Activated CD8-positive, alpha-beta T cell treated with anti-CD3 and anti-CD28 coated beads, Interleukin-2, amount 10 ng/mL, durations not matched to agents 7 days and 5 days (primary cell): Measurements from ENCODE around the gene CADM2. TPM values are rescaled to one million over a fixed set of nuclear protein-coding genes. Genes with fewer than 3 reads are reported as not detected.
"Not testable (repeated sequence)": the region's sequence is repeated elsewhere in the genome, so short reads cannot be mapped to it uniquely, and the experiment has no call there.

Source experiments
- ATAC-seq: fragments of 150-1000 bp; cut with Tn5 transposase; one replicate; pipeline ENCODE4 v1.10.0; 2021; ENCODE audit warnings: moderate library complexity
- CTCF ChIA-PET: fragments of 350-600 bp; sonication (Branson Sonifier 250); formaldehyde crosslinking; loops from one replicate; lab custom pipeline; 2021; ENCODE audit warnings: antibody characterized with exemption; lab: Charles Lee
- POLR2A ChIA-PET: fragments of 350-600 bp; sonication (Branson Sonifier 250); formaldehyde crosslinking; loops from one replicate; lab custom pipeline; 2021; ENCODE audit warnings: antibody characterized with exemption; lab: Charles Lee
- DNase-seq: peaks from one replicate; pipeline ENCODE4 v3.0.0-alpha.2; 2020
- H3K27ac Mint-ChIP-seq: one replicate; pipeline ENCODE4 v1.8.0; 2021; ENCODE audit warnings: mild to moderate bottlenecking, mixed read lengths
- H3K27me3 Mint-ChIP-seq: one replicate; pipeline ENCODE4 v1.8.0; 2021; ENCODE audit warnings: low read depth, mixed read lengths
- H3K36me3 Mint-ChIP-seq: one replicate; pipeline ENCODE4 v1.8.0; 2021; ENCODE audit warnings: low read depth, mixed read lengths
- H3K4me1 Mint-ChIP-seq: one replicate; pipeline ENCODE4 v1.8.0; 2021; ENCODE audit warnings: low read depth, mixed read lengths
- H3K4me3 Mint-ChIP-seq: one replicate; pipeline ENCODE4 v1.8.0; 2021; ENCODE audit warnings: mild to moderate bottlenecking, mixed read lengths
- H3K9me3 Mint-ChIP-seq: one replicate; pipeline ENCODE4 v1.8.0; 2022; ENCODE audit warnings: mixed read lengths; ENCODE audit not compliant: insufficient read depth
- total RNA-seq, 2 experiments: library from RNA; stranded (reverse); gene quantifications; one replicate each; pipeline ENCODE4 v1.2.3, GENCODE V29; 2021

Gene CADM2
- under 1 TPM; 0.21 to 0.29 TPM for total RNA-seq

DNA sequence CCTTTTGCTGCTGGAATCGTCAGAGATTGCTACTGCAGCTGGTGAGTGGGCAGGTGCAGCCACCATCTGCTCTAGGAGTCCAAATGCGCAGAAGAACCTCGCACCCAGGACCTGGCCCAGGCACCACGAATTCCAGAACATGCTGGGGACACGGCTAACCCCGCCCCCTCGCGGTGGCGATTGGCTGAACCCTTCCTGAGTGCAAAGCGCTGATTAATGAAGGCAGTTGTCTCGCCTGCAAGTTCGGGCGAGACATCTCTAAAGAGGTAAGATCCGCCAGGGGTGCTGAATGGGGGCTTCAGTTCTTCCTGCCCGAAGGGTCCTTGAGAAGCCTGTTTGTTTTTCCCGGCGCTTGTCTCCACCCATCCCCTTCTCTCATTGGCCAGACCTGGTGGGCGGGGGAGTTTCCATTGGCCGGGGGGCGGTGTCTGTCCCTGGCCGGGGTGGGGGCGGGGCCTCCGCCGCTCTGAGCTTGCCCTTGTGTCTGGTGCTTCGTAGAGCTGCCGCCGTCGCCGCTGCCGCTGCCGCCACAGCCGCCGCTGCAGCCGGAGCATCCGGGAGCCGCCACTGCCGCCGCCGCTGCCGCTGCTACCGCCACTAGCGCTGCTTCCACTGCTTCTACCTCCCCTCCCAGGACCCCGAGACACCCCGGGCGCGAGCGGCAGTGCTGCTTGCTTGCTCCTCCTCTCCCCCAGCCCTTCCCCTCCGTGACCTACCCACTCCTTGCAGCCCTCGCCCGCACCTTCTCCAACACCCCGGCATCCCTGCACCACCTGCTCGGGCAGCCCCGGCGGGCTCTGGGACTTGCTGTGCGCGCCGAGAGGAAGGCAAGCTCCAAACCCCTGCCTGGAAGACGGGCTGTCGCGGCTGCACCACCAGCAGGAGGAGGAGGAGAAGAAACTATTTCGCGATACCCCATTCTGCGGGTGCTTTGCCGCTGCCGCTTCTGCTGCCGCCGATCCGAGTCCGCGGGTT is at the start of gene CADM2:
CADM2 (plus strand) TSS at position 495 of the 975 bp plus-strand sequence.
- Mint-ChIP-seq H3K27ac (no peak within 1 kb of the TSS), H3K36me3 (no peaks in the 10 kb centered on the region), H3K4me1 (peaks cover 11% of the 10 kb centered on the region), H3K4me3 (peak within 1 kb of the TSS; percentile 68), H3K9me3 (no peaks in the 10 kb centered on the region), H3K27me3 (peaks cover 27% of the 10 kb centered on the region)
- ChIA-PET POLR2A (no interaction called here), CTCF (no interaction called here)
- peak; percentile 78 for DNase-seq
- ATAC-seq, result peak; percentile 99

DNA sequence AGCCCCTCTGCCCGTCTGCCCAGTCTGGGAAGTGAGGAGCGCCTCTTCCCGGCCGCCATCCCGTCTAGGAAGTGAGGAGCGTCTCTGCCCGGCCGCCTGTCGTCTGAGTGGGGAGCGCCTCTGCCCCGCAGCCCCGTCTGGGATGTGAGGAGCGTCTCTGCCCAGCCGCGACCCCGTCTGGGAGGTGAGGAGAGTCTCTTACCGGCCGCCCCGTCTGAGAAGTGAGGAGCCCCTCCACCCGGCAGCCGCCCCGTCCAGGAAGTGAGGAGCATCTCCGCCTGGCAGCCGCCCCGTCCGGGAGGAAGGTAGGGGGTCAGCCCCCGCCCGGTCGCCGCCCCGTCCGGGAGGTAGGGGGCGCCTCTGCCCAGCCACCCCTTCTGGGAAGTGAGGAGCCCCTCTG is 40.2 kb upstream of the CADM2 start:
- H3K4me1 Mint-ChIP-seq, DNase-seq, ATAC-seq, H3K4me3 Mint-ChIP-seq, CTCF ChIA-PET, H3K27me3 Mint-ChIP-seq, POLR2A ChIA-PET, H3K9me3 Mint-ChIP-seq, H3K36me3 Mint-ChIP-seq, H3K27ac Mint-ChIP-seq: not testable (repeated sequence)

DNA sequence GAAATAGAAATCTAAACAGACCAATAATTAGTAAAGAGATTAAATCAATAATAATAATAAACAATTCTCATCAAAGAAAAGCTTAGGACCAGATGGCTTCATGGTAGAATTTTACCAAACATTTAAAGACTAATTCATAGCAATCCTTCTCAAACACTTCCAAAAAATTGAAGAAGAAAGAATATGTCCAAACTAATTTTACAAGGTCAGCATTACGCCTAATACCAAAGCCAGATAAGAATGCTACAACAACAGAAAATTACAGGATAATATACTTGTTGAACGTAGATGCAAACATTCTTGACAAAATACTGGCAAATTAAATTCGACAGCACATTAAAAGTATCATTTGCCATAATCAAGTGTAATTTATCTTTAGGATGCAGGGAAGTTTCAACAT is 36.1 kb upstream of the CADM2 start:
- H3K9me3 Mint-ChIP-seq, result peaks cover 3% of the 10 kb centered on the region
- ATAC-seq (no peak), DNase-seq (no peak)
- no peaks in the 10 kb centered on the region for H3K36me3 Mint-ChIP-seq
- H3K4me1 Mint-ChIP-seq, result no peaks in the 10 kb centered on the region
- ChIA-PET CTCF (no interaction called here), POLR2A (no interaction called here)
- no peaks in the 10 kb centered on the region for H3K27me3 Mint-ChIP-seq
- H3K27ac Mint-ChIP-seq, result no peak overlapping the region
- H3K4me3 Mint-ChIP-seq, result no peak overlapping the region

DNA sequence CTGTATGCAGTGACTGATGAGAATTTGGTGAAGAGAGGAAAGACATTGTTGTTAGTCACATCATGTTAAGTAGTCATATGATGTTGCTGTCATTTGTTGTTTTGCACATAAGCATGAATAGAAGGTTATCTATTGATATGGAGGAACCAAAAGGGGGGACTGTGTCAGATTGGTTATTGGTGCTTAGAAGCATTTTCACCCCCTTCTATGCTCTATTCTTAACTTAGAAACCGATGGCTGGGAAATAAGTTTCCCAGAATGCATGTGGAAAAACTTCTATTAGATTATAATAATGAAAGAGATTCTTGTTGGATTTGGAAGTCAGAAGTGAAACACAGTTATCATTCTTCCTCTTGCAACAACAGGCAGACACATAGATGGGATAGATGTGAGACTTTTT is 33.2 kb upstream of the CADM2 start:
- Mint-ChIP-seq H3K9me3 (no peaks in the 10 kb centered on the region), H3K4me1 (no peaks in the 10 kb centered on the region), H3K4me3 (no peak overlapping the region), H3K36me3 (no peaks in the 10 kb centered on the region), H3K27ac (no peak overlapping the region), H3K27me3 (no peaks in the 10 kb centered on the region)
- POLR2A ChIA-PET, result no interaction called here
- no peak for DNase-seq
- no peak for ATAC-seq
- CTCF ChIA-PET, result no interaction called here

DNA sequence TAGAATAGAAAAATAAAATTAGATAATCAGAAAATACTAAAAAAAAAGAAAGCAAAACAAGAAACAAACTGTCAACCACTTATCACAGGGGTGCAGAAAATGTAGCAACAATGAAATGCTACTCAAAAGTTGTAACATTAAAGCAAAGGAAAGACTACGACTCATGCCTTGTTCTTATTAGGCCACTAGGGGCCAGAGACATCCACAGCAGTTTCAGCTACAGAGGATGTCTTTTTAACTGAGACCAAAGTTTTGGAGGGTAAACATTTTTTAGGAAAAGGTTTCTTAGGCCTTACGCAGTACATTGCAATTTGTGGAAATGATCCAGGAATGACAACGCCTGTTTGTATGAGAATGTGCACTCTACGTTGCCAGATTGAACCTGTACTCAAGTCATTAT is 15.4 kb upstream of the CADM2 start:
- Mint-ChIP-seq H3K4me1 (no peaks in the 10 kb centered on the region), H3K27ac (no peak overlapping the region), H3K27me3 (no peaks in the 10 kb centered on the region), H3K36me3 (no peaks in the 10 kb centered on the region), H3K9me3 (peaks cover 10% of the 10 kb centered on the region), H3K4me3 (no peak overlapping the region)
- ChIA-PET POLR2A (no interaction called here), CTCF (no interaction called here)
- ATAC-seq (no peak), DNase-seq (no peak)

DNA sequence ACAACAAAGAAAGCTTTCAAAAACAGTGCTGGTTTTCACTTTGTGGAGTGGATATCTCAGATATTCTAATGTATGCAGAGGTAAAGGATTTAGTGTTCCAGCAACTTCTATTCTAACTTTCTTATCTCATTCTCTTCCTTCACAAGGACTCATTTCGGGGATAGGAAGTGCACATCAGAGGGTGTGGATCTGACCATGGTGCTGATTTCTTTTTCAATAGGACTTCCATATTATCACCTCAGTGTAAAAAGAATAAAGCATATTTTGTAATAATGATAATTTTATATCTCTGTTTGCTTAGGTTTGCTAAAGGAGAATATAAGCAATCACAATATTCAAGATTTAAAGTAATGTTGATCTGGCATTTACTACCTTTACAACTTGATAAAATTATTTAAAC is 12.5 kb upstream of the CADM2 start:
- Mint-ChIP-seq H3K27ac (no peak overlapping the region), H3K4me1 (no peaks in the 10 kb centered on the region), H3K27me3 (no peaks in the 10 kb centered on the region), H3K9me3 (peaks cover 14% of the 10 kb centered on the region), H3K36me3 (no peaks in the 10 kb centered on the region), H3K4me3 (no peak overlapping the region)
- ChIA-PET CTCF (no interaction called here), POLR2A (no interaction called here)
- no peak for DNase-seq
- no peak for ATAC-seq

DNA sequence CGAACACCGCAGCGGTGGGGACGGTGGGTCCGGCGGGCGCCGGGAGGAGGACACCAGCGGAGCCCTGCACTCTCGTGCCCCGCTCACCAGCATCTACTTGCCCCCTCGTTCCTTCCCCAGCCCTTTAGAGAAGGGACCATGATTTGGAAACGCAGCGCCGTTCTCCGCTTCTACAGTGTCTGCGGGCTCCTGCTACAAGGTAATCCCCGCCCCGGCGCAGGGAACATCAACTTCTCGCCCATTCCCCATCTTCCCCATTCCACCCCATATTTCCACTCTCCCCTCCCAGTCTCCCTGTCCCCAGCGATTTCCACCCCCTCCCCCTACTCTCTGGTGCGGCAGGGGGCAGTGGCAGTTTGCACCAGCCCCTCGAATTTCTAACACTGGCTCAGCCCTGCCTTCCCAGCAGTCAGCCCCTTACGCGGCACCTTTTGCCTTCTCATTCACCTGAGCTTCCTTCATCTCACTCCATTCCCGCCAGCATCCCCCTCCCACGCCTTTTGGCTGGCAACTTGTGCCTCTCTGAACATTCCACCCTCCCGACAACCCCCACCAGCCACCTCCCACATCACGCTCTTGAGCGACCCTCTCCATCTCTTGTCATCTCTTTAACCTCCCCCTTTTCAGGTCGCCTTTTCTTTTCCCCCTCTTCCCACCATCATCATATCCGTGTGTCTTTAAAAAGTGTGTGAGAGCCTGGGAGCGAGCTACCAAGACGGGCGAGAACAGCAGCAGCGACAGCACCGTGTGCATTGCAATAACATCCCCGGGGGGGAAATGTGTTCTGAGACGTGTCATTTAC is 882 bp downstream of the CADM2 start:
- Mint-ChIP-seq H3K36me3 (no peaks in the 10 kb centered on the region), H3K9me3 (no peaks in the 10 kb centered on the region), H3K4me1 (peaks cover 11% of the 10 kb centered on the region), H3K27me3 (peaks cover 27% of the 10 kb centered on the region), H3K4me3 (peak overlapping the region; percentile 22), H3K27ac (no peak overlapping the region)
- ATAC-seq (no peak), DNase-seq (no peak)
- CTCF ChIA-PET, result no interaction called here
- POLR2A ChIA-PET, result no interaction called here

DNA sequence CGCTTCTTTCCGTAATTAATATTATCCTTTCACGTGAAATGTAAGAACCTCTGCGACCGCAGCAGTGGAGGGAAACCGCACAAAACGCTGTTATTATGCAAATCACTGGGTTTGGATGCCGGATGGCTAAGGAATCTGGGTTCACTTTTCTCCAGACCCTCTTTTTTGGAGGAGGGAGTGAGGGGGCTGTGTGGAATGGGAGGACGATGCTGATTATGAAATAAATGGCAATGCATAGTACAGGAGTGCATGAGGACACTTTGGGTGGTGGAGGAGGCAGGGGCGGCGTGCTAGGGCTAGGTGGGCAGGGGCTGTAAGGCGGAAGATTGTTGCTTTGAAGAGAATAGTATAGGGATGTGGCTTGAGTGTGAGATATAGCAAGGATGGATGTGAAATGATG is 1.8 kb downstream of the CADM2 start:
- H3K4me3 Mint-ChIP-seq, result no peak overlapping the region

DNA sequence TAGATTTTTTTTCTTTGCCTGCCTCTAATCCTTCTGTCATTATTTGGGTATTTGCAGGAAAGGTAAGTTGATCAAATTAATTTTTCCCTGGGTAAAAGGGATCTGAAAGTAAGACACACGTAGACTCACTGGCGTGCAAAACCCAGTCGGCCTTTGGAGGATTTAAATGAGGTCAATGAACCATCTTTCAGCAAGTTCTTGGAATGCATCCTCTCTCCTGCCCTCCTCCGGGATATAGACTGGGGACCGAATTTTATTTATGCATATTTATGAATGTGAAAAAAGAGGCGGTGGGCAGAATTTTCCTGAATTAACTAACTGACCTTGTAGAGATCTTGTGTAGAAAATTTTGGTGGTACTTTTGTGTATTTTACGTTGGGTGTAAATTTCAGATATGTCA is 2.2 kb downstream of the CADM2 start:
- H3K9me3 Mint-ChIP-seq, result no peaks in the 10 kb centered on the region
- no peak overlapping the region for H3K4me3 Mint-ChIP-seq
- no peak overlapping the region for H3K27ac Mint-ChIP-seq
- H3K27me3 Mint-ChIP-seq, result peaks cover 27% of the 10 kb centered on the region
- ATAC-seq, result no peak
- peaks cover 11% of the 10 kb centered on the region for H3K4me1 Mint-ChIP-seq
- CTCF ChIA-PET, result no interaction called here
- POLR2A ChIA-PET, result no interaction called here
- H3K36me3 Mint-ChIP-seq, result no peaks in the 10 kb centered on the region
- no peak for DNase-seq

More for the DNA sequence above, 1.8 kb downstream of the CADM2 start:
- DNase-seq (no peak), ATAC-seq (no peak)
- ChIA-PET CTCF (no interaction called here), POLR2A (no interaction called here)
- Mint-ChIP-seq H3K4me1 (peaks cover 11% of the 10 kb centered on the region), H3K27me3 (peaks cover 27% of the 10 kb centered on the region), H3K27ac (no peak overlapping the region), H3K9me3 (no peaks in the 10 kb centered on the region), H3K36me3 (no peaks in the 10 kb centered on the region)

DNA sequence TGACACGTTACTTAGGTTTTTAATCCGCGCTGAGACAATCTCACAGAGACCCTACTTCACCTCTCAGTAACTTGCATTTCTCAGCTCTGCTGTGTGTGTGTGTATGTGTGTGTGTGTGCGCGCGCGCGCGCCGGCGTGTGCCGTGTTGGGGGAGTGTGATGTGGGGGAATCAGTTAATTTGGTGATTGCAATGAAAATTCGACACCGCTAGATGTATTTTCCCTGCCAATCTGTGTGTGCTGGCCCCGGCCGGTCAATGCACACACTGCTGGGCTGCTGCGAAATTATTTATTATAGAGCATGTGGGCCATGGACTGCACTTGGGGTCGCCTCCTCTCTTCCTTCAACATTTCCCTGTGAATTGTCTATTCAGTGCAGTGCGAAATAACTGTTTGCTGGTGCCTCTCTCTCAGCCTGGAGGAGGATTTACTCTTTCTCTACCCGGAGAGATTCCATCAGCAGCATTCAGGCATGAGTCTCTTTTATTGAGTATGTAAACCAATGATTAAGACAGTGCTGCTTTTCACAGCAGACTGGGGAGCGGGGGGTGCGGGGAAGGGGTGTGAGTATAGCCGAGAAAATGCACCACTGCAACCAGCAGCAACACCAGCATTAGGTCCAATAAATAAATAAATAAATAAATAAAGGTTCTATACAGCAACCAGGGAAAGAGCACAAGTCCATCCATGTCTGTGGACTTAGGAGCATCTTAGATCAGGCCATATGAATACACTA is 2.9 kb downstream of the CADM2 start:
- POLR2A ChIA-PET, result no interaction called here
- Mint-ChIP-seq H3K27me3 (peaks cover 27% of the 10 kb centered on the region), H3K4me1 (peaks cover 11% of the 10 kb centered on the region), H3K4me3 (no peak overlapping the region), H3K27ac (no peak overlapping the region), H3K36me3 (no peaks in the 10 kb centered on the region), H3K9me3 (no peaks in the 10 kb centered on the region)
- CTCF ChIA-PET, result no interaction called here
- ATAC-seq, result no peak
- DNase-seq, result no peak

DNA sequence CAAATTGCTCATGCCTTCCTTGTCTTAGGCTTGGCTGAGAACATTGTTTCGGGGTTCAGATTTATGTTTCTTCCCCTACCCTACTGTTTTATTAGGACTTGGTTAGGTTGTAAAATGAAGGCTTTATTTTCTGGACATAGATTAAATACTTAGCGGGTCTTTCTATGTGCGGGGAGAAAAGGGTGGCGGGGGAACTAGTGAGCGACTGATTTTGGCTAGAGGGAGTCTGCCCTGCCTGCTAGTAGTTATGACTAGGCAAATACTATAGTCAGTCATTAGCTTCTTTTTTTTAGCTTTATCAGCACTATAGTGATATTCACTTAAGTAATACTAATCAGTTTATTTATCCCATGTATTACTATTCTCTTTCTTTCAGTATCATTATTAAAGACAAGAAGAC is 3.6 kb downstream of the CADM2 start:
- H3K36me3 Mint-ChIP-seq, result no peaks in the 10 kb centered on the region
- peaks cover 11% of the 10 kb centered on the region for H3K4me1 Mint-ChIP-seq
- no peak overlapping the region for H3K27ac Mint-ChIP-seq
- DNase-seq (no peak), ATAC-seq (no peak)
- ChIA-PET CTCF (no interaction called here), POLR2A (no interaction called here)
- no peaks in the 10 kb centered on the region for H3K9me3 Mint-ChIP-seq
- no peak overlapping the region for H3K4me3 Mint-ChIP-seq
- peaks cover 27% of the 10 kb centered on the region for H3K27me3 Mint-ChIP-seq
